Tibial nerve (tissue), 3 donors: Measurements from ENCODE around the gene ULBP2.

ENCODE experiments used
- POLR2A ChIP-seq, 2 donors: fragments of 450-650 bp; IDR thresholded peaks; one replicate each; pipeline ENCODE4 v1.6.1; 2017; ENCODE audit warnings: antibody characterized with exemption in 2 of 2, mild to moderate bottlenecking in 2 of 2, moderate library complexity in 2 of 2
- TF ChIP-seq, protein P1 (sequence below), 5 experiments: fragments of 200-600 bp in 3 of 5; fragments of 450-650 bp in 2 of 5; sonication (generic) in 3 of 5; IDR thresholded peaks; one replicate each; pipeline ENCODE4 v1.5.1; 2016 to 2019; ENCODE audit warnings: antibody characterized with exemption in 5 of 5, mild to moderate bottlenecking in 3 of 5, moderate library complexity in 2 of 5

DNA sequence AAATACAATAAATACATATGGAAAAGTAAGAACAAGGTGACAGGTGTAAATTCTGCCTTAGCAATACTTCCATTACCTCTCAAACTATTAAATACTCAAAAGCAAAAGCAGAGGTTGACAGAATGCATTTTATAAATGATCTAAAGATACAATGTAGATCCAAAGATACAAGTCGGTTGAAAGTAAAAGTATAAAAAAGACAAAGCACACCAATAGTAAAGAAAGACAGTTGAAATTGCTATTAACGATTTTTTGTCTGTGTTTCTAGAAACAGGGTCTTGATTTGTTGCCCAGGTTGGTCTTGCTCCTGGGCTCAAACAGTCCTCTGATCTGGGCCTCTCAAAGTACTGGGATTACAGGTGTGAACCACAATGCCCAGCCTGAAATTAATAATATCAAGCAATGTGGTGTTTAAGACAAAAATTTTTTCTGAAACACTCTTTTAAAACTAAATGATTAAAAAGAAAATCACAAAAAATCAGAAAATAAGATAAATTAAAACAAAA is 45.8 kb downstream of the ULBP2 start:
- TF ChIP-seq, protein P1, sequence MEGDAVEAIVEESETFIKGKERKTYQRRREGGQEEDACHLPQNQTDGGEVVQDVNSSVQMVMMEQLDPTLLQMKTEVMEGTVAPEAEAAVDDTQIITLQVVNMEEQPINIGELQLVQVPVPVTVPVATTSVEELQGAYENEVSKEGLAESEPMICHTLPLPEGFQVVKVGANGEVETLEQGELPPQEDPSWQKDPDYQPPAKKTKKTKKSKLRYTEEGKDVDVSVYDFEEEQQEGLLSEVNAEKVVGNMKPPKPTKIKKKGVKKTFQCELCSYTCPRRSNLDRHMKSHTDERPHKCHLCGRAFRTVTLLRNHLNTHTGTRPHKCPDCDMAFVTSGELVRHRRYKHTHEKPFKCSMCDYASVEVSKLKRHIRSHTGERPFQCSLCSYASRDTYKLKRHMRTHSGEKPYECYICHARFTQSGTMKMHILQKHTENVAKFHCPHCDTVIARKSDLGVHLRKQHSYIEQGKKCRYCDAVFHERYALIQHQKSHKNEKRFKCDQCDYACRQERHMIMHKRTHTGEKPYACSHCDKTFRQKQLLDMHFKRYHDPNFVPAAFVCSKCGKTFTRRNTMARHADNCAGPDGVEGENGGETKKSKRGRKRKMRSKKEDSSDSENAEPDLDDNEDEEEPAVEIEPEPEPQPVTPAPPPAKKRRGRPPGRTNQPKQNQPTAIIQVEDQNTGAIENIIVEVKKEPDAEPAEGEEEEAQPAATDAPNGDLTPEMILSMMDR (IDR thresholded peaks at IDR 0.05): no peak
- no peak for TF ChIP-seq POLR2A (IDR thresholded peaks at IDR 0.05)
